HEK293 (cell line): ENCODE data around the gene CAPN7.
A peak's percentile ranks its signal among the peaks of the same experiment; 100 is the strongest.

Experiments
- ATF2 ChIP-seq: fragments of 450-650 bp; formaldehyde crosslinking; IDR thresholded peaks from 2 replicates; pipeline ENCODE4 v1.5.1; 2016; ENCODE audit warnings: missing biosample characterization, missing genetic modification characterization, low read depth
- GFI1B ChIP-seq: fragments of 450-650 bp; formaldehyde crosslinking; IDR thresholded peaks from 2 replicates; pipeline ENCODE4 v1.5.1; 2016; ENCODE audit warnings: missing biosample characterization, missing genetic modification characterization
- GLIS1 ChIP-seq: fragments of 450-650 bp; formaldehyde crosslinking; IDR thresholded peaks from 2 replicates; pipeline ENCODE4 v1.5.1; 2016; ENCODE audit warnings: missing biosample characterization, missing genetic modification characterization
- HOXA7 ChIP-seq: sonication (generic); formaldehyde crosslinking; IDR thresholded peaks from 2 replicates; pipeline ENCODE4 v1.8.1; 2022; ENCODE audit warnings: missing genetic modification reagents, borderline replicate concordance
- KLF9 ChIP-seq: fragments of 450-650 bp; formaldehyde crosslinking; IDR thresholded peaks from 2 replicates; pipeline ENCODE4 v1.5.1; 2016; ENCODE audit warnings: missing biosample characterization, missing genetic modification characterization, low read depth
- PRDM10 ChIP-seq: fragments of 450-650 bp; formaldehyde crosslinking; IDR thresholded peaks from 2 replicates; pipeline ENCODE4 v1.5.1; 2016; ENCODE audit warnings: missing biosample characterization, missing genetic modification characterization
- REST ChIP-seq: fragments of 450-650 bp; formaldehyde crosslinking; IDR thresholded peaks from 2 replicates; pipeline ENCODE4 v1.5.1; 2016; ENCODE audit warnings: missing biosample characterization, missing genetic modification characterization
- ZBTB20 ChIP-seq: fragments of 450-650 bp; formaldehyde crosslinking; IDR thresholded peaks from 2 replicates; pipeline ENCODE4 v1.5.1; 2016; ENCODE audit warnings: missing biosample characterization, missing genetic modification characterization
- ZEB2 ChIP-seq: fragments of 450-650 bp; formaldehyde crosslinking; IDR thresholded peaks from 2 replicates; pipeline ENCODE4 v1.5.1; 2016; ENCODE audit warnings: missing biosample characterization, missing genetic modification characterization
- ZFP37 ChIP-seq: fragments of 450-650 bp; formaldehyde crosslinking; IDR thresholded peaks from 2 replicates; pipeline ENCODE4 v1.5.1; 2016; ENCODE audit warnings: missing biosample characterization, missing genetic modification characterization
- ZIC2 ChIP-seq: fragments of 450-650 bp; formaldehyde crosslinking; IDR thresholded peaks from 2 replicates; pipeline ENCODE4 v1.5.1; 2016; ENCODE audit warnings: missing biosample characterization, missing genetic modification characterization
- ZNF114 ChIP-seq: fragments of 450-650 bp; formaldehyde crosslinking; IDR thresholded peaks from 2 replicates; pipeline ENCODE4 v1.5.0; 2017; ENCODE audit warnings: missing biosample characterization, missing genetic modification characterization
- ZNF174 ChIP-seq: fragments of 450-650 bp; formaldehyde crosslinking; IDR thresholded peaks from 2 replicates; pipeline ENCODE4 v1.5.0; 2017; ENCODE audit warnings: missing biosample characterization, mild to moderate bottlenecking, missing genetic modification characterization
- ZNF350 ChIP-seq: fragments of 450-650 bp; formaldehyde crosslinking; IDR thresholded peaks from 2 replicates; pipeline ENCODE4 v1.5.0; 2017; ENCODE audit warnings: missing biosample characterization, mild to moderate bottlenecking, missing genetic modification characterization
- ZNF600 ChIP-seq: fragments of 450-650 bp; formaldehyde crosslinking; IDR thresholded peaks from 2 replicates; pipeline ENCODE4 v1.5.1; 2016; ENCODE audit warnings: missing biosample characterization, missing genetic modification characterization
- ZNF623 ChIP-seq: fragments of 450-650 bp; formaldehyde crosslinking; IDR thresholded peaks from 2 replicates; pipeline ENCODE4 v1.5.1; 2016; ENCODE audit warnings: missing biosample characterization, missing genetic modification characterization
- TF ChIP-seq, protein P1 (sequence below): fragments of 450-650 bp; formaldehyde crosslinking; optimal IDR thresholded peaks from 2 replicates; pipeline ENCODE3; 2016; ENCODE audit warnings: missing biosample characterization, mild to moderate bottlenecking, missing genetic modification characterization

Gene CAPN7

GRCh38 chr3:15269091-15269989 lies 63.3 kb downstream of the CAPN7 start (continued):
- TF ChIP-seq ZEB2 (tag by site-specific recombination) = peak; percentile 84
- TF ChIP-seq ZNF114 (tag by site-specific recombination) = no peak
- no peak for TF ChIP-seq ZNF623 (tag by site-specific recombination)
- TF ChIP-seq HOXA7 = no peak
- no peak for TF ChIP-seq REST (tag by site-specific recombination)
- 0 out of 2 replicates have a peak, but pooled peaks have one; percentile 13 for TF ChIP-seq GFI1B
- TF ChIP-seq ZIC2 = peak; percentile 76
- TF ChIP-seq KLF9 (tag by site-specific recombination) = peak; percentile 77
- peak; percentile 60 for TF ChIP-seq PRDM10 (tag by site-specific recombination)
- TF ChIP-seq, protein P1, sequence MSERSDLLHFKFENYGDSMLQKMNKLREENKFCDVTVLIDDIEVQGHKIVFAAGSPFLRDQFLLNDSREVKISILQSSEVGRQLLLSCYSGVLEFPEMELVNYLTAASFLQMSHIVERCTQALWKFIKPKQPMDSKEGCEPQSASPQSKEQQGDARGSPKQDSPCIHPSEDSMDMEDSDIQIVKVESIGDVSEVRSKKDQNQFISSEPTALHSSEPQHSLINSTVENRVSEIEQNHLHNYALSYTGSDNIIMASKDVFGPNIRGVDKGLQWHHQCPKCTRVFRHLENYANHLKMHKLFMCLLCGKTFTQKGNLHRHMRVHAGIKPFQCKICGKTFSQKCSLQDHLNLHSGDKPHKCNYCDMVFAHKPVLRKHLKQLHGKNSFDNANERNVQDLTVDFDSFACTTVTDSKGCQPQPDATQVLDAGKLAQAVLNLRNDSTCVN (tag by site-specific recombination) = peak; percentile 86
- no peak for TF ChIP-seq ATF2 (tag by site-specific recombination)
- no peak for TF ChIP-seq ZNF174
- peak; percentile 73; the same call in 1 of the 2 replicates for TF ChIP-seq ZFP37 (tag by site-specific recombination)
- peak; percentile 94 for TF ChIP-seq ZNF600 (tag by site-specific recombination)
- no peak for TF ChIP-seq ZNF350 (tag by site-specific recombination)
- TF ChIP-seq ZBTB20 = peak; percentile 16; the same call in 1 of the 2 replicates
- TF ChIP-seq GLIS1 = peak; percentile 75
